ENCODE data around the gene AGBL4.

DNA sequence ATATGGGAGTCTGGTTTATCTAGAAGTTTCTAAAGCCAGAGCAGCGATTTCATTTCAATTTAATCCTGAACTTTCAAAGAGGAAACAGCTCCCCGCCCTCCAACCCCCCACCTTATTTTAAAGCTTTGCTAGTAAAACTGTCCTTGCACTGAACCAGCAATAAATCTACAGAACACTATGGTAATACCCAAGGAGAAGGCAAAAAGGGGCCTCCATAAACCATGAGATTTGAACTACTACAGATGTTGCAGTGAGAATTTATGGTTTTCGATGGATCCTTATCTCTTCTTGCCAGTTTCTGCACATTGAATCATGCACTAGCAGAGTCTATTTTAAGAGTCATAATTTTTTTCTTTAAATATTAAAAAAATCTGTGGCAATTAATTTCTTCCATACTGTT, 1182.3 kb downstream of the AGBL4 start:
- no peak for TF ChIP-seq EZH2 (IDR thresholded peaks at IDR 0.05; ENCODE audit: low read length, unreplicated experiment)
- TF ChIP-seq, protein P1, sequence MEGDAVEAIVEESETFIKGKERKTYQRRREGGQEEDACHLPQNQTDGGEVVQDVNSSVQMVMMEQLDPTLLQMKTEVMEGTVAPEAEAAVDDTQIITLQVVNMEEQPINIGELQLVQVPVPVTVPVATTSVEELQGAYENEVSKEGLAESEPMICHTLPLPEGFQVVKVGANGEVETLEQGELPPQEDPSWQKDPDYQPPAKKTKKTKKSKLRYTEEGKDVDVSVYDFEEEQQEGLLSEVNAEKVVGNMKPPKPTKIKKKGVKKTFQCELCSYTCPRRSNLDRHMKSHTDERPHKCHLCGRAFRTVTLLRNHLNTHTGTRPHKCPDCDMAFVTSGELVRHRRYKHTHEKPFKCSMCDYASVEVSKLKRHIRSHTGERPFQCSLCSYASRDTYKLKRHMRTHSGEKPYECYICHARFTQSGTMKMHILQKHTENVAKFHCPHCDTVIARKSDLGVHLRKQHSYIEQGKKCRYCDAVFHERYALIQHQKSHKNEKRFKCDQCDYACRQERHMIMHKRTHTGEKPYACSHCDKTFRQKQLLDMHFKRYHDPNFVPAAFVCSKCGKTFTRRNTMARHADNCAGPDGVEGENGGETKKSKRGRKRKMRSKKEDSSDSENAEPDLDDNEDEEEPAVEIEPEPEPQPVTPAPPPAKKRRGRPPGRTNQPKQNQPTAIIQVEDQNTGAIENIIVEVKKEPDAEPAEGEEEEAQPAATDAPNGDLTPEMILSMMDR (conservative IDR thresholded peaks at IDR 0.05; ENCODE audit: low read depth, low read length) = no peak
